ENCODE results near the gene MED27. TPM values are rescaled to one million over a fixed set of nuclear protein-coding genes. Genes with fewer than 3 reads are reported as not detected.

The MED27 gene
- total and polyA plus RNA-seq, 7 donors: 11.9 to 19.7 (median 15.6) TPM

GRCh38 chr9:132069046-132069898 is 10.4 kb downstream of the MED27 start:
- 76 to 82% methylated on average over 9 of the region's 9 CpGs for WGBS, 2 donors
- H3K9me3 ChIP-seq: no peaks in the 10 kb centered on the region
- H3K4me3 ChIP-seq: no peak overlapping the region
- peaks cover 0 to 47% (median 8%) of the 10 kb centered on the region in 4 donors for H3K36me3 ChIP-seq
- no peak for DNase-seq
- intact Hi-C loops (cut with DNase I): no loop called here
- TF ChIP-seq POLR2A (IDR thresholded peaks at IDR 0.05) (no peak), CTCF (IDR thresholded peaks at IDR 0.05) (no peak), POLR2AphosphoS5 (IDR thresholded peaks at IDR 0.05) (no peak)
- no peaks in the 10 kb centered on the region for H3K27me3 ChIP-seq
- peaks cover 0 to 26% (median 11%) of the 10 kb centered on the region in 4 donors for H3K4me1 ChIP-seq
- H3K27ac ChIP-seq: no peak overlapping the region

GRCh38 chr9:132068605-132069004 is 11.1 kb downstream of the MED27 start:
- DNase-seq: no peak
- no peak overlapping the region for H3K4me3 ChIP-seq
- peaks cover 0 to 46% (median 8%) of the 10 kb centered on the region in 4 donors for H3K36me3 ChIP-seq
- intact Hi-C loops (cut with DNase I): no loop called here
- no peaks in the 10 kb centered on the region for H3K9me3 ChIP-seq
- H3K4me1 ChIP-seq: peaks cover 0 to 22% (median 11%) of the 10 kb centered on the region in 4 donors
- no peaks in the 10 kb centered on the region for H3K27me3 ChIP-seq
- 93 to 95% methylated on average over 6 of the region's 6 CpGs for WGBS, 2 donors
- H3K27ac ChIP-seq: no peak overlapping the region
- TF ChIP-seq POLR2AphosphoS5 (IDR thresholded peaks at IDR 0.05): no peak
- no peak for TF ChIP-seq EP300 (IDR thresholded peaks at IDR 0.05)
- no peak for TF ChIP-seq CTCF (IDR thresholded peaks at IDR 0.05)
- TF ChIP-seq POLR2A (IDR thresholded peaks at IDR 0.05): no peak

DNA sequence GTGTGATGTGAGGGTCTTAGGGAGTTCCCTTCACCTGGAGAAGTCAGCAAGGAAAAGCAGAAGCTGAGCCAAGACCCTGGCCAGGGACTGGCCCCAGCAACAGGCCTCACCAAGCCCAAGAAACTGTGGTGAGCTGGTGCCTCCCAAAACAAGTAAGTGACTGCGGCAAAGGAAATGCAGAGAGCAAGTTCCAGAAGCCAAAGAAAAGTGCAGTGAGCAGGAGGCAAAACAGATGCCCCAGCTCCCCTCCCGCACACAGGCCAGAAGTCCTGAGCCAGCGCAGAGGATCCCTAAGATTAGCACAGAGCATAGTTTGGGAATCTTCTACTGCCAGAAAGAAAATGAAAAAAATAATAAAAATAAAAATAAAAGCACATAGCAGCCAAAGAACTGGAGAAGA is 13.2 kb downstream of the MED27 start:
- peaks cover 0 to 28% (median 8%) of the 10 kb centered on the region in 4 donors for H3K36me3 ChIP-seq
- 97 to 99% methylated on average over 3 of the region's 3 CpGs for WGBS, 2 donors
- no peak overlapping the region for H3K27ac ChIP-seq

DNA sequence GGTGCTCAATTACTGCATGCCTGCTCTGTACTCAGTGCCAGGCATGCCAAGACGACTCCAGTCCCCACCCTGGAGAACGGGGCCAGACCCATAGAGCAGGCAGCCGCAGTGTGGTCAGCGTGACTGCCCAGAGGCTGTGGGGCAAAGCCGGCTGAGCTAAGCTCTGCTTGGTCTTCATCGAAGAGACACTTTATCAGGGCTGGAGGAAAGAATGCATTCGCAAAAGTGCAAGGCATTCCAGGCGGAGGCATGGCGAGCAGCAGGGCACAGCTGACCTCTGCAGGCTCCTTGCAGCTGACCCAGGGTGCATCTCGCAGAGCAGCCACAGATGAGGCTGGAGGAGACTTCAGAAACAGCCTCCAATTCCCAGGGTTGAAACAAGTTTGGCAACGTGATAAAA is 13.6 kb downstream of the MED27 start:
- TF ChIP-seq POLR2A (IDR thresholded peaks at IDR 0.05) (no peak), EP300 (IDR thresholded peaks at IDR 0.05) (no peak), CTCF (IDR thresholded peaks at IDR 0.05) (no peak), POLR2AphosphoS5 (IDR thresholded peaks at IDR 0.05) (no peak)
- Histone ChIP-seq H3K27me3 (no peaks in the 10 kb centered on the region), H3K4me3 (no peak overlapping the region), H3K9me3 (no peaks in the 10 kb centered on the region), H3K36me3 (peaks cover 0 to 28% (median 8%) of the 10 kb centered on the region in 4 donors), H3K4me1 (peaks cover 0 to 17% (median 11%) of the 10 kb centered on the region in 4 donors), H3K27ac (no peak overlapping the region)
- WGBS, 2 donors: 94% methylated on average over 11 of the region's 11 CpGs
- intact Hi-C loops (cut with DNase I): no loop called here
- DNase-seq: no peak

More for the DNA sequence above, 13.2 kb downstream of the MED27 start:
- Histone ChIP-seq H3K4me3 (no peak overlapping the region), H3K9me3 (no peaks in the 10 kb centered on the region), H3K4me1 (peaks cover 0 to 17% (median 11%) of the 10 kb centered on the region in 4 donors), H3K27me3 (no peaks in the 10 kb centered on the region)
- no peak for DNase-seq
- no peak for TF ChIP-seq POLR2AphosphoS5 (IDR thresholded peaks at IDR 0.05)
- TF ChIP-seq POLR2A (IDR thresholded peaks at IDR 0.05): no peak
- TF ChIP-seq CTCF (IDR thresholded peaks at IDR 0.05): no peak
- intact Hi-C loops (cut with DNase I): no loop called here

Measured in sigmoid colon (tissue), 7 donors.